ENCODE data around the gene SEMA5B.

SEMA5B gene

DNA sequence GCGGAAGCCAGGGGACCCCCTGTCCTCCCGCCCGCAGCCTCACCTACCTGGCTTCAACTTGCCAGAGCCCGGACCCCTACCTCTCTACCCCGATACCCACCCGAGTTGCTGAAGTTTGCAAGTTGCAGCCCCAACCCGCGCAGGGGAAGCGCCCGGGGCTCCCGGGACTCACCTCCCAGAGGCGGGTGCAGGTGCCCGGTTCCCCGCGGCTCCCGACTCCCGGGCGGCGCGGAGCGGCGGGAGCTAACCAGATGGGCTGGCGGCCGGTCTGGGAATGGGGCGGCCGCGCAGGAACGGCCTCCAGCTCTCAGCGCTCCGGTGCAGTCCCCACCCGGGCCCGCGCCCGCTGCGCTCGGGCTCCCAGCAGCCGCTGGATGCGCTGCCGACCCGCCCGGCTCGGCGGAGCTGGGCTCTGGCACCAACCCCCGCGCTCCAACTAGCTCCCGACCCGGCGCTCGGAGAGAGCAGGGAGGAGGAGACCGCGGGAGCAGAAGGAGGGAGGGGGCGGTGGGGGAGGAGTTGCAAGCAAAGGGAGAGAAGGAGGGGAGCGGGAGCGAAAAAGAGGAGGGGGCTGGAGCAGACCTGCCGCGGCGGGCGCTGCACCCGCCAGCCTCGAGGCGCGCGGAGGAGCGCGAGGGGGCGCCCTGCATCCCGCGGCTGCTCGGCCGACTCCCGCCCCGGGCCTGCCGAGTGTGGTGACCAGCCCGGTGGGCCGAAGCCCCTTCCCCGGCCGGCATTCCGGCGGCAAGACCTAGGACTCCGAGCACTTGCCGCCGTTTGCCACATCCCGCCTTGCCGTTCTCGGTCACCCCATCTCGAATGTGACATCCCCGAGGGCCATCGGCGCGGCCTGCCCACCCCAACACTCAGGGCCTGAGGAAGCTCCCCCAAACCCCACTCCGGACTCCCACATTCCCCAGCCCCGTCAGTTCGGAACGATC lies at the start of gene SEMA5B:
Gene SEMA5B (minus strand): TSS at position 472 of the 941 bp plus-strand sequence. CDS start 66,500 bp downstream, outside the sequence.
- DNase-seq (ENCODE audit: low read depth) = no peak

- DNase-seq (ENCODE audit: low read depth) = no peak
Observed at GRCh38 chr3:123076496-123077418, 49.2 kb upstream of the SEMA5B start.

DNA sequence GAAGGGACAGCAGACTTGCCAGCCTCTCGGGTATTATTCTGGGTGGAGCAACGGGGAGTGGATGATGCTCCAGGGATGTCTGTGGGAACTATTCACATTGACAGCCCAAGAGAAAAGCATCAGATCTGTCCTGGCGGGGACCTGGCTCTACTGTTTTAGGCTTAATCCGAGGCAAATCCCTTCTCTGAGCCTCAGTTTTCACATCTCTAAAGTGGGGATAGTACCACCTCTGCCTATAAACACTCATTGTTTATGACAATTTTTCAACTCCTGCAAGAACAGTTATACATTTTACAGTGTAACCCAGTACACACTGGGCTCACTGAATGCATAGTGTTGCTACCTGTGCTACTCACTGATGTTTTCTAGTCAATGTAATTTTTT lies 48.5 kb upstream of the SEMA5B start:
- no peak for DNase-seq (ENCODE audit: low read depth)

- DNase-seq (ENCODE audit: low read depth) = no peak
Observed at GRCh38 chr3:123075359-123075758, 47.8 kb upstream of the SEMA5B start.

DNA sequence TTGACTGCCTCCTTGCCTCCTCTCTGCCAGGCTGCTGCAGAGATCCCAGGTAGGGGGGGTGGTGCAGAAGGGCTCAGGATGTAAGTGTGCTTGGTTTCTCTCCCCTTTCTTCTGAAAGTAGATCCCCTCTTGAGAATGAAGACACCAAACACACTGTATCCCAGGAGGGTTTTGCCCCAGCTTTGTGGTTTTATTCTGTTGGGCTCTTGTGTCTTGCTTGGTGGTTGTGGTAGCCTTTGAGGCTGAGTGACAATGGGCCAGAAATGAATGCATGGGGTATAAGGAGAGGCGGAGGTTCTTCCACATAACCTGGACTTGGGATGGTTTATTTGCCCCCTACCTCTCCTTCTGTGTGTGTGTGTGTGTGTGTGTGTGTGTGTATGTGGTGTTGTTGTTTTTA lies 45.0 kb upstream of the SEMA5B start:
- no peak for DNase-seq (ENCODE audit: low read depth)

DNA sequence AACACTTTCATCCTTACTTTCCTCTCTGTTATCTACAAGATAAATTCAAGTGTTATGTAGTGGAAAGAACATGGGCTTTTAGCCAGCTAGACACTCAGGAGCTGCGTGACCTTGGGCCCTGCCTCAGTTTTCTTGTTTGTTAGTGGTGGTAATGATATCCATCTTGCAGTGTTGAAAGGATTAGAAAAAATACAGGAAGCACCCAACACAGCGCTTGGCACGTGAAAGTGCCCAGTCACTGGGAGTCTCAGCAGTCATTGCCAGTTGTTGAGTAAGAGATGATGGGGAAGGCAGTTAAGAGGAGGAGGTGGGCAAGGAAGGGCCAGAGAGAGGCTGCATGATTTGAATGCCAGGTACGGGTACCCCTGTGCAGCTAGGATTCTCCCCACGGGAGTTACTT lies 44.6 kb upstream of the SEMA5B start:
- no peak for DNase-seq (ENCODE audit: low read depth)

- no peak for DNase-seq (ENCODE audit: low read depth)
Observed at GRCh38 chr3:123071581-123071980, 44.0 kb upstream of the SEMA5B start.

- DNase-seq (ENCODE audit: low read depth) = no peak
Observed at GRCh38 chr3:123071146-123071545, 43.6 kb upstream of the SEMA5B start.

DNA sequence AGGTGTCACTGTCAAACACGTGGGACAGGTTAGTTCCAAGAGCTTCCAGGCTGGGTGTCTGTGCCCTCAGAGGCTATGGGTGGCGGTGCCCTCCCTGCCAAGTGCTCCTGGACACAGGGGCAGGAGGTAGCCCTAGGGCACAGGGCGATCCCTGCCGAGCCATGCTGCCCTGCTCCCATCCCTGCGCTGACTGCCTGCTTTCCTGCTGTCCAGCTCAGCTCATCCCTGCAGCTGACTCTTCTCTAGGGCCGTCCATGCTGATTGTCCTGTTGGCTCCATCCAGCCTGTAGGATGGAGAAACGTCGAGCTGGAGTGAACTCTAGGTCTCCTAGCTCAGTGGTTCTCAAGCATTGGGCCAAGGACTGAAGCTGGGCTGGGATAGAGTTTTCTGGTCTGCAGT lies 42.9 kb upstream of the SEMA5B start:
- DNase-seq (ENCODE audit: low read depth) = no peak

DNA sequence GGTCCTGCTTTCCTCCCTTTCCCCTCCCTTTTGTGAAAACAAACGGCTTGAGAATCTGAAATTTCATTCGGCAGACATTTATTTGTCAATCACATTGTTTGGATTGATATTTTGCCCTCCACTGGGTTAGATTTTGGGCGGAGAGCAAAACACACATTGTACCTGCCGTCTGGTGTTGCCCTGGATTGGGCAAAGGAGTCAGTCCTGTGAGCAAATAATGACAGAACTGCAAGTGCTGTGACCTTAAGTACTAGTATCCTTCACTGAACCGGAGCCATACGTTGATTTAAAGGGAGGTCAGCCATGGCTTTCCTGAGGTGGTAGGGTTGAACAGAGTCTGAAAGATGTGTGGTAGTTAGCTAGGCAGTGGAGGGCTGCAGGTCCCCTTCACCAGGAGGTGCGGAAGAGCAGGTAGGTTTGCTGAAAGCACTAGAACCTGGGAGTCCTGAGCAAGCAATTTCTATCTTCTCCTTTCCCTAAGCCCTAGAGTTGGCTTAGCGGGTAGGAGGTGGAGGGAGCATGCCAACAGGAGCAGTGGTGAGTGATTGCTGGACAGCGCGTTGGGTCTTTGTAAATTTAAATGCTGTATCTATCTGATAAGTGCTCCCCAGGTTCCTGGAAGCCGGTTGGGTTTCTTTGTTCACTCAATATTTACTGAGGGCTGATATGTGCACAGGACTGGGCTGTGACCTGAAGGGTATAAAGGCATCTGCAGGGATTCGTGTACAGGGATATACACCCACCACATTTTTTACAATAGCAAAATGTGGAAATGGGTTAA lies 41.2 kb upstream of the SEMA5B start:
- DNase-seq (ENCODE audit: low read depth) = no peak

DNA sequence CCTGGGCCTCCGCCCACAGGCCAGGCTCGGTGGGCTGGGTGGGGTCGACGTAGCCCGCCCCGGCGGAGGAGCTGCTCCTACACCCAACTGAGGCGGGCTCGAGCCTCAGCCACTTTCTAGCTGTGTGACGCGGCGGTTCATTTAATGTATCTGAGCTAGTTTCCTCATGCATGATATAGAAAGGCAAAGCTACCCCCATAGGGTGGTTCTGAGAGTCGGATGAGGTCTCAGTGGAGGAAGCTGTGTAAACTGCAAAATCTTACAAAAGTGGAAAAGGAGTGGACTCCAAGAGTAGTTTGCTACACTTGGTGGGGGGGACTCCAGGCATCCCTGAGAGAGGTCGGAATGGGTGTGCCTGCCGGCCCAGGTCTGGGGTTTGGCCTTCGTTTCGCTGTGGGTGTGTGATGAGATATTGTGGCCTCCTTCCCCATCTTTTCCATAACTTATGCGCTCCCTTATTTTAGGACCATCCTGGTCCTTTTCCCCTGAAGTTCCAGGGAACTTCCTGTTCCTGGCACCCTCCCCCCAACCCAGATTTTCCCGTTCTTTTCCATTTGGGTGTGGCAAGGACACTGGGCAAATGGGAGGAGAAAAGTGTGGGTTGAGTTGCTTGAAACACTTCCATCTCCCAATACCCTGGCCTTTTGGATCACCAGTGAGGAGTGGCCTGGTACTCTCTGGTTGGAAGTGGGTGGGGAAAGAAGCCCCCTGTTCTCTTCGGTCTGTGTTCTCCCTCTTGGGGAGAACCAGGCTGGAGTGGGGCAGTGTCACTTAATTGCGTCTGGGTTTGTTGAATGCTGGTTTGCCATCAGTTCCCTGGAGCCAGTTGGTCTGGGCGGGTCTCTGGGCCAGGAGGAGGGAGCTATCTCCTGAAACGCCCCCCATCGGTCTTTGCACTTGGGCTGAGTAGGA lies 40.4 kb upstream of the SEMA5B start:
- DNase-seq (ENCODE audit: low read depth) = no peak

DNA sequence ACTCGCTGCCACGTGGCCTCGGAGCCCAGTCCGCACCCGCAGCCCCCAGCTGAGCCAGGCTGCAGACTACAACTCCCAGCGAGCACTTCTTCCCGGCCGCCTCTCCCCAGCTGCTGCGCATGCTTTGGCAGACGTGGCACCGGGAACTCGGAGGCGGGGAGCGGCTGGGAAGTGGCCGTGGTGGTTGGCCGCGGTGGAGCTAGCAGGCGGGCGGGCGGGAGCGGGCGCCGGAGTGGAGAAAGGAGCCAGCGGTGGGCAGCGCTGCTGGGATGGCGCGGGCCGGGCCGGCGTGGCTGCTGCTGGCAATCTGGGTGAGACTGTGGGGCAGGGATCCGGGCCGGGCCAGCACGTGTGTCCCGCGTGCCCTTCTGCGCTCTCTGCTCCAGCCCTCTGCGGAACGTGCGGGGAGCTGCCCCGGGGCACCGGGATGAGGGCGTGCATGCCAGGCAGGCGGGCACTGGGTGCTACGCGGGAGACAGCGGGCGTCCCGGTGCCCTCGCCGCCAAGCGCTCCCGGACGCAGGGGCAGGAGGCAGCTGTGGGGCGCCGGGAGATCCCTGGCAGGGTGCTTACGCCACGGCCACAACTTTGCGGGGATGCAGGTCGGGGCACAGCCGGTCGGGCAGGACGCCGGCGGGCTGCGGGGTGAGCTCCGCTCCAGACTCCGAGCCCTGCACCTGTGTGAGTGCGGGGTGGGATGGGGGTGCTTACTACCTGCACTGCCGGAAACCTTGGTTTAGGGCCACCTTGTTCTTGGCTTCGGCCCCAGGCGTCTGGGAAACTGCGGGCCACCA lies 39.5 kb upstream of the SEMA5B start, which contains the start of gene PDIA5:
Gene PDIA5 (plus strand): TSS at position 130 of the 793 bp plus-strand sequence. CDS start 140 bp downstream, at position 270.
- peak; percentile 51 for DNase-seq (ENCODE audit: low read depth)

GRCh38 chr3:123066599-123066895 lies 39.0 kb upstream of the SEMA5B start:
- DNase-seq (ENCODE audit: low read depth) = no peak

GRCh38 chr3:123064914-123065313 lies 37.4 kb upstream of the SEMA5B start:
- DNase-seq (ENCODE audit: low read depth) = no peak

DNA sequence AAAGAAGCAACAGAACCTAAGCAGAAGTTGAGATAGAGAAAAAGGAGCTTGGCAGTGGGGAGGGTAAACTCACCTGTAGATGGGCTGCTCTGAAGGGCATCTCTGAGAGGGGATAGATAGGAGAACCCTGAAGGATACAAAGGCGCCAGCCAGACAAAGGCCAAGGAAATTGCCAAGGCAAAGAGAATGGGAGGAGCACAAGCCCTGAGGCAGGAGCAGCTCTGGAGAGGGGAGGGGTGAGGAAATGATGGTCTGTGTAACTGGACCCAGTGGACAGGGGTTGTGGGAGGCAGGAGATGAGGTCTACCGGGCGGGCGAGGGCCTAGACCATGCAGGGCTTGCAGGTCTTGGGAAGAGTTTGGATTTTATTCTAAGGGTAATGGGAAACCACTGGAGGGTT lies 36.9 kb upstream of the SEMA5B start:
- DNase-seq (ENCODE audit: low read depth) = no peak

- DNase-seq (ENCODE audit: low read depth) = no peak
Observed at GRCh38 chr3:123063034-123063433, 35.5 kb upstream of the SEMA5B start.

DNA sequence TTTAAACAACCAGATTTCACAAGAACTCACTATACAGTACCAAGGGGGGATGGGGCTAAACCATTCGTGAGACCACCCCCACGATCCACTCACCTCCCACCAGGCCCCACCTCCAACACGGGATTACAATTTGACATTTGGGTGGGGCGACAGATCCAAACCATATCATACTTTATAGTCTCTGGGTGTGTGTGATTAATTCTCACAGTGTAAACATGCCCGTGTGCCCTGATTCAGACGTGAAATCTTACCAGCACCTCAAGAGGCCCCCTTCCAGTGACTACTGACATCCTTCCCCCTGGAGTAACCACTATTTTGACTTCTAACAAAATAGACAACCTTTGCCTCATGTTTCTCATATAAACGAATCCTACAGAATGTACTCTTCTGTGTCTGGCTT lies 34.3 kb upstream of the SEMA5B start:
- no peak for DNase-seq (ENCODE audit: low read depth)

- DNase-seq (ENCODE audit: low read depth) = no peak
Observed at GRCh38 chr3:123060054-123060453, 32.5 kb upstream of the SEMA5B start.

DNA sequence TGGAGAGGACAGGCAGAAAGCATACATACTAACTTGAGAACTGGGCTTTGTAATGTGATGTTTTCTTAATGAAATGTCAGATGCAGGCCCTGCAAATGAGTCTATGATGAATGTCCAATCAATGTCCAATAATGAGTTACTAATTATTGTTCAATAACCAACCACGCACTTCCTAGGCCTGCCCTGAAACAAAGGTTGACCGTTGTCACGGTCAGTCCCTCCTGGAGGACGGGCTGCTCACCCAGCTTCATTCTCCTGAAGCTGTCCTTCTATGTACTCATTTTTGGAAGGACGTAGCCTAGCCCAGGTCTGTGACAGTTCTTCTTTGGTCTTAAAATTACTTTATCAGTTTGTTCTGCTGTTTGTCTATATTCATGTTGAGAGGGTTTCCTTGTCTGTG lies 30.9 kb upstream of the SEMA5B start:
- no peak for DNase-seq (ENCODE audit: low read depth)

DNA sequence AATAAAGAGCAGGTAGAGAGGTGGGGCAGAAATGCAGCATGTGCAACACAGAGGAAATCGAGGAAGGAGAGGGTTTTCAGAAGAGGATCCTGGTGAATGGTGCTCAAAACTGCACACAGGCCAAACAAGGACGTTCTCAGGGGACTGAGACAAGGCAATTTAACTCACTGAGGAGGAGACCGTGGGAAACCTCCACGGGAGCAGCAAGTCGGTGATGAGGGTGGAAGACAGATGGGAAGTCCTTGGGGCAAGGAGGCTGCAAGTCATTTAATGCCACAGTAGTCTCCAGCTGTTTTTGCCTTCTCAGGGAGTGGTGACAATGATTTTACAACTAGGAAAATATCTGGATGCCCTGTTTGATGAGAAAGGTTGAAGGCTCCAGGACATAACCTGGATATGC lies 27.8 kb upstream of the SEMA5B start:
- DNase-seq (ENCODE audit: low read depth) = no peak
